ENCODE data around the gene RIOX2.

GRCh38 chr3:98018301-98018700, 46.1 kb upstream of the RIOX2 start:
- TF ChIP-seq EZH2phosphoT487 (IDR thresholded peaks at IDR 0.05; ENCODE audit: insufficient read depth, low read depth) (no peak), EZH2 (IDR thresholded peaks at IDR 0.05; ENCODE audit: insufficient read depth, poor library complexity, severe bottlenecking) (no peak)

All from GM23248 (cell line).